IMR-90 (cell line): ENCODE measurements around the gene C5AR1. TPM values are rescaled to one million over a fixed set of nuclear protein-coding genes. Genes with fewer than 3 reads are reported as not detected.

Experiments used
- ATAC-seq: fragments of 200-7000 bp; cut with Tn5 transposase; 2 replicates; pipeline ENCODE4 v1.9.1; 2020; ENCODE audit warnings: low read depth, mild to moderate bottlenecking, moderate library complexity
- BruUV-seq: library from RNA; stranded (reverse); fragments of 400-500 nt; replicated peaks from 2 replicates; lab custom pipeline; 2021; lab: Mats Ljungman, UMichigan
- CTCF ChIA-PET: fragments of 300-600 bp; formaldehyde crosslinking; extraction: SDS; loops from one replicate; lab custom pipeline; 2021; ENCODE audit warnings: antibody characterized with exemption; lab: Yijun Ruan, JAX
- POLR2A ChIA-PET: fragments of 300-600 bp; sonication (Branson Sonifier 250); formaldehyde crosslinking; loops from one replicate; lab custom pipeline; 2022; ENCODE audit warnings: antibody characterized with exemption; ENCODE audit not compliant: unreplicated experiment; lab: Charles Lee
- DNase-seq: peaks from one replicate; pipeline ENCODE4 v3.0.0; 2013
- H2AFZ ChIP-seq: replicated peaks from 2 replicates; pipeline ENCODE3; 2013; ENCODE audit warnings: low read length, mild to moderate bottlenecking; ENCODE audit not compliant: poor library complexity
- H2AK5ac ChIP-seq: 2 replicates; pipeline ENCODE4 v1.6.1; 2013; ENCODE audit warnings: low read depth, low read length, inconsistent platforms
- H2AK9ac ChIP-seq: replicated peaks from 2 replicates; pipeline ENCODE3; 2013; ENCODE audit warnings: mild to moderate bottlenecking, low read depth, low read length, moderate library complexity; ENCODE audit not compliant: poor library complexity
- H2BK120ac ChIP-seq: 2 replicates; pipeline ENCODE4 v1.6.1; 2013; ENCODE audit warnings: low read depth, low read length, inconsistent platforms
- H2BK15ac ChIP-seq: 3 replicates; pipeline ENCODE4 v1.6.1; 2013; ENCODE audit warnings: low read depth, low read length, inconsistent platforms
- H2BK20ac ChIP-seq: 2 replicates; pipeline ENCODE4 v1.6.1; 2013; ENCODE audit warnings: low read depth, mild to moderate bottlenecking, inconsistent platforms, low read length, moderate library complexity
- H2BK5ac ChIP-seq: 2 replicates; pipeline ENCODE4 v1.6.1; 2013; ENCODE audit warnings: mild to moderate bottlenecking, low read depth, low read length, inconsistent platforms; ENCODE audit not compliant: poor library complexity, severe bottlenecking
- H3K14ac ChIP-seq: replicated peaks from 2 replicates; pipeline ENCODE4 v1.6.1; 2013; ENCODE audit warnings: low read depth, low read length, inconsistent platforms
- H3K18ac ChIP-seq: 2 replicates; pipeline ENCODE4 v1.6.1; 2013; ENCODE audit warnings: low read depth, low read length, control low read depth
- H3K23ac ChIP-seq: 2 replicates; pipeline ENCODE4 v1.6.1; 2013; ENCODE audit warnings: low read depth, low read length, inconsistent platforms
- H3K27ac ChIP-seq: 2 replicates; pipeline ENCODE4 v1.5.1; 2013; ENCODE audit warnings: mild to moderate bottlenecking, control low read depth, low read length; ENCODE audit not compliant: insufficient read depth
- H3K27me3 ChIP-seq: 2 replicates; pipeline ENCODE4 v1.6.1; 2013; ENCODE audit warnings: low read length; ENCODE audit not compliant: control insufficient read depth, insufficient read depth
- H3K36me3 ChIP-seq: 2 replicates; pipeline ENCODE4 v1.6.1; 2013; ENCODE audit warnings: low read length, mixed read lengths; ENCODE audit not compliant: control insufficient read depth, insufficient read depth
- H3K4ac ChIP-seq: 2 replicates; pipeline ENCODE4 v1.6.1; 2013; ENCODE audit warnings: low read depth, low read length, inconsistent platforms
- H3K4me1 ChIP-seq: 2 replicates; pipeline ENCODE4 v1.6.1; 2013; ENCODE audit warnings: low read length, mixed read lengths; ENCODE audit not compliant: control insufficient read depth, insufficient read depth
- H3K4me2 ChIP-seq: 2 replicates; pipeline ENCODE4 v1.6.1; 2013; ENCODE audit warnings: low read depth, mild to moderate bottlenecking, control low read depth, low read length, moderate library complexity
- H3K4me3 ChIP-seq: 2 replicates; pipeline ENCODE4 v1.5.1; 2013; ENCODE audit warnings: low read depth, mild to moderate bottlenecking, control low read depth, low read length, moderate library complexity; ENCODE audit not compliant: insufficient read depth
- H3K56ac ChIP-seq: 2 replicates; pipeline ENCODE4 v1.6.1; 2013; ENCODE audit warnings: low read length, inconsistent platforms; ENCODE audit not compliant: insufficient read depth; ENCODE audit errors: extremely low read depth
- H3K79me1 ChIP-seq, 2 experiments: 2 replicates each; pipeline ENCODE4 v1.6.1; 2013; ENCODE audit warnings: low read length in 2 of 2, inconsistent platforms in 1 of 2, low read depth in 1 of 2
- H3K9ac ChIP-seq: 2 replicates; pipeline ENCODE4 v1.6.1; 2013; ENCODE audit warnings: low read depth, low read length, control low read depth
- H3K9me1 ChIP-seq: 2 replicates; pipeline ENCODE4 v1.6.1; 2013; ENCODE audit warnings: low read length, inconsistent platforms; ENCODE audit not compliant: insufficient read depth
- H3K9me3 ChIP-seq: 2 replicates; pipeline ENCODE4 v1.6.1; 2013; ENCODE audit warnings: low read length; ENCODE audit not compliant: control insufficient read depth, insufficient read depth
- H4K20me1 ChIP-seq: 2 replicates; pipeline ENCODE4 v1.6.1; 2013; ENCODE audit warnings: low read length, inconsistent platforms; ENCODE audit not compliant: insufficient read depth
- H4K5ac ChIP-seq: 2 replicates; pipeline ENCODE4 v1.6.1; 2013; ENCODE audit warnings: mild to moderate bottlenecking, low read depth, low read length, control low read depth
- H4K8ac ChIP-seq, 2 experiments: 2 replicates each; pipeline ENCODE4 v1.6.1; 2013; ENCODE audit warnings: low read depth in 2 of 2, low read length in 2 of 2, control low read depth in 1 of 2, inconsistent platforms in 1 of 2
- H4K91ac ChIP-seq: 2 replicates; pipeline ENCODE4 v1.6.1; 2013; ENCODE audit warnings: low read depth, low read length, inconsistent platforms; ENCODE audit not compliant: insufficient read depth
- CHD1 ChIP-seq: IDR thresholded peaks from 2 replicates; pipeline ENCODE4 v1.6.1; 2012; ENCODE audit warnings: low read depth, low read length, improper control_type of control experiment
- MAFK ChIP-seq: IDR thresholded peaks from 2 replicates; pipeline ENCODE4 v1.6.1; 2012; ENCODE audit warnings: low read depth, low read length, improper control_type of control experiment
- NFE2L2 ChIP-seq: fragments of 150-350 bp; IDR thresholded peaks from 2 replicates; pipeline ENCODE4 v1.6.1; 2016; ENCODE audit warnings: low read depth, mild to moderate bottlenecking, low read length
- POLR2A ChIP-seq: IDR thresholded peaks from 2 replicates; pipeline ENCODE4 v1.6.1; 2012; ENCODE audit warnings: mild to moderate bottlenecking, low read depth, low read length
- RAD21 ChIP-seq: IDR thresholded peaks from 2 replicates; pipeline ENCODE4 v1.6.1; 2012; ENCODE audit warnings: low read length, improper control_type of control experiment
- RCOR1 ChIP-seq: IDR thresholded peaks from 2 replicates; pipeline ENCODE4 v1.6.1; 2012; ENCODE audit warnings: mild to moderate bottlenecking, low read length, improper control_type of control experiment; ENCODE audit not compliant: insufficient replicate concordance
- whole genome bisulfite sequencing, 2 experiments: methylation state at CpG; one replicate each; pipeline versions ENCODE4 v1.1.5 to v1.1.7; 2013; ENCODE audit warnings: missing lambda C conversion rate in 2 of 2; ENCODE audit not compliant: insufficient read length in 1 of 2; ENCODE audit errors: extremely low coverage in 2 of 2; 5-methylcytosine and 5-hydroxymethylcytosine counted together
- dilution Hi-C: fragments of 300-500 bp; cut with HindIII; formaldehyde crosslinking; loops from one replicate; pipeline ENCODE4 v1.14.3; 2018; ENCODE audit warnings: low sequenced_read_pairs; ENCODE audit not compliant: unreplicated experiment
- in situ Hi-C: fragments of 300-500 bp; cut with MboI; formaldehyde crosslinking; loops from 3 replicates; pipeline ENCODE4 v1.14.3; 2019; ENCODE audit warnings: low sequenced_read_pairs, inconsistent platforms, mixed read lengths
- intact Hi-C: fragments of 100-400 bp; cut with micrococcal nuclease; formaldehyde crosslinking; loops from 2 replicates; pipeline ENCODE4 v1.10.0; 2022
- polyA plus RNA-seq, 3 experiments: library from polyadenylated mRNA; depleted of rRNA; stranded (reverse); fragments of >200 nt; gene quantifications; 2 replicates each; pipeline ENCODE4 v1.2.3, GENCODE V29; 2012; ENCODE audit warnings: low replicate concordance in 1 of 3
- total RNA-seq: library from RNA; depleted of rRNA; stranded (reverse); fragments of >200 nt; gene quantifications from 2 replicates; pipeline ENCODE4 v1.2.3, GENCODE V29; 2012
- TF ChIP-seq, protein P1 (sequence below): fragments of 150-350 bp; IDR thresholded peaks from 2 replicates; pipeline ENCODE4 v1.6.1; 2016; ENCODE audit warnings: low read depth, mild to moderate bottlenecking, low read length, moderate library complexity, borderline replicate concordance

Gene C5AR1
- total and polyA plus RNA-seq, 2 of the 4 experiments (the other 2 are of a cell fraction), result under 0.01 to 1.0 TPM

DNA sequence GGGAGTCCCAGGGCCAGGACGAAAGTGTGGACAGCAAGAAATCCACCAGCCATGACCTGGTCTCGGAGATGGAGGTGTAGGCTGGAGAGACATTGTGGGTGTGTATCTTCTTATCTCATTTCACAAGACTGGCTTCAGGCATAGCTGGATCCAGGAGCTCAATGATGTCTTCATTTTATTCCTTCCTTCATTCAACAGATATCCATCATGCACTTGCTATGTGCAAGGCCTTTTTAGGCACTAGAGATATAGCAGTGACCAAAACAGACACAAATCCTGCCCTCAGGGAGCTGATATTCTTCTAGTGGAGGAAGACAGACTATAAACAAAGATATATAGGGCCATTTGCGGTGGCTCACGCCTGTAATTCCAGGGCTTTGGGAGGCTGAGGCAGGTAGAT is 32.1 kb downstream of the C5AR1 start:
- TF ChIP-seq, protein P1, sequence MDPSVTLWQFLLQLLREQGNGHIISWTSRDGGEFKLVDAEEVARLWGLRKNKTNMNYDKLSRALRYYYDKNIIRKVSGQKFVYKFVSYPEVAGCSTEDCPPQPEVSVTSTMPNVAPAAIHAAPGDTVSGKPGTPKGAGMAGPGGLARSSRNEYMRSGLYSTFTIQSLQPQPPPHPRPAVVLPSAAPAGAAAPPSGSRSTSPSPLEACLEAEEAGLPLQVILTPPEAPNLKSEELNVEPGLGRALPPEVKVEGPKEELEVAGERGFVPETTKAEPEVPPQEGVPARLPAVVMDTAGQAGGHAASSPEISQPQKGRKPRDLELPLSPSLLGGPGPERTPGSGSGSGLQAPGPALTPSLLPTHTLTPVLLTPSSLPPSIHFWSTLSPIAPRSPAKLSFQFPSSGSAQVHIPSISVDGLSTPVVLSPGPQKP, result no peak
- TF ChIP-seq NFE2L2 (no peak), RAD21 (no peak), RCOR1 (no peak), POLR2A (no peak), MAFK (no peak), CHD1 (no peak)
- H4K8ac ChIP-seq, result no peak overlapping the region
- no peak for ATAC-seq
- H3K79me1 ChIP-seq, result no peaks in the 10 kb centered on the region
- H3K27me3 ChIP-seq, result peaks cover 5% of the 10 kb centered on the region; the same call in 1 of the 2 replicates
- intact Hi-C loops (no loop called here), in situ Hi-C loops (no loop called here), dilution Hi-C loops (no loop called here)
- H2AK5ac ChIP-seq, result no peak overlapping the region
- H3K56ac ChIP-seq, result no peak overlapping the region
- H3K14ac ChIP-seq, result no peak overlapping the region
- H3K4me2 ChIP-seq, result no peak overlapping the region
- H2BK20ac ChIP-seq, result no peak overlapping the region
- H2BK15ac ChIP-seq, result no peak overlapping the region
- DNase-seq, result no peak
- H3K18ac ChIP-seq, result no peak overlapping the region
- ChIA-PET CTCF (no interaction called here), POLR2A (no interaction called here)
- H2BK5ac ChIP-seq, result no peak overlapping the region
- no peak overlapping the region for H3K9ac ChIP-seq
- no peaks in the 10 kb centered on the region for H3K4me1 ChIP-seq
- H3K27ac ChIP-seq, result no peak overlapping the region
- no peak overlapping the region for H3K23ac ChIP-seq
- no peaks in the 10 kb centered on the region for H4K20me1 ChIP-seq
- no CpG with 5 or more reads among the region's 4 CpGs for WGBS, 2 experiments
- H2AK9ac ChIP-seq, result no peak overlapping the region
- no peak overlapping the region for H2BK120ac ChIP-seq
- H3K9me3 ChIP-seq, result no peaks in the 10 kb centered on the region
- BruUV-seq, result no TSS peak
- H4K5ac ChIP-seq, result no peak overlapping the region
- no peaks in the 10 kb centered on the region for H3K9me1 ChIP-seq
- no peak overlapping the region for H4K91ac ChIP-seq
- H3K4ac ChIP-seq, result no peak overlapping the region
- H2AFZ ChIP-seq, result no peak overlapping the region
- no peaks in the 10 kb centered on the region for H3K36me3 ChIP-seq
- H3K4me3 ChIP-seq, result no peak overlapping the region
